Gastrocnemius medialis (tissue), 4 donors: ENCODE data around the gene MINDY4. TPM values are rescaled to one million over a fixed set of nuclear protein-coding genes. Genes with fewer than 3 reads are reported as not detected.

ENCODE experiments used
- ATAC-seq, 2 donors: fragments of 150-250 bp; one replicate each; pipeline ENCODE4 v1.9.1; 2016
- DNase-seq, 2 donors: peaks; one replicate each; pipeline ENCODE4 v3.0.0-alpha.2; 2019
- H3K27ac ChIP-seq, 4 donors: fragments of 200-600 bp; sonication (generic); 1 replicate in 1 of 4; 2 replicates in 3 of 4; pipeline ENCODE4 v1.5.1; 2016 to 2018; ENCODE audit warnings: mild to moderate bottlenecking in 2 of 4, moderate library complexity in 1 of 4
- H3K27me3 ChIP-seq, 3 donors: fragments of 200-600 bp; sonication (generic) in 2 of 3; 1 replicate in 1 of 3; 2 replicates in 2 of 3; pipeline versions ENCODE4 v1.5.1 to v1.6.0; 2016 to 2019; ENCODE audit warnings: mild to moderate bottlenecking in 1 of 3, moderate library complexity in 1 of 3
- H3K36me3 ChIP-seq, 2 donors: fragments of 200-600 bp; sonication (generic) in 1 of 2; one replicate each; pipeline ENCODE4 v1.5.1; 2017 to 2018
- H3K4me1 ChIP-seq, 2 donors: fragments of 200-600 bp; sonication (generic) in 1 of 2; one replicate each; pipeline ENCODE4 v1.5.1; 2016 to 2017; ENCODE audit warnings: mild to moderate bottlenecking in 2 of 2
- H3K4me3 ChIP-seq, 4 donors: fragments of 200-600 bp; sonication (generic) in 3 of 4; 1 replicate in 1 of 4; 2 replicates in 3 of 4; pipeline ENCODE4 v1.5.1; 2016 to 2019; ENCODE audit warnings: mild to moderate bottlenecking in 2 of 4
- H3K9me3 ChIP-seq, 3 donors: fragments of 200-600 bp; sonication (generic) in 2 of 3; 1 replicate in 1 of 3; 2 replicates in 2 of 3; pipeline ENCODE4 v1.5.1; 2016 to 2019
- POLR2A ChIP-seq, 2 donors: fragments of 450-650 bp; IDR thresholded peaks; one replicate each; pipeline ENCODE4 v1.6.1; 2017; ENCODE audit warnings: antibody characterized with exemption in 2 of 2, mild to moderate bottlenecking in 2 of 2, moderate library complexity in 2 of 2
- in situ Hi-C, 4 donors: fragments of 200-750 bp; cut with MboI; loops; one replicate each; pipeline versions ENCODE4 v1.15.0 to v1.8.0; 2017; ENCODE audit warnings: low sequenced_read_pairs in 4 of 4
- intact Hi-C: fragments of 100-400 bp; cut with DNase I; formaldehyde crosslinking; loops from one replicate; pipeline ENCODE4 v1.15.1; 2023; ENCODE audit warnings: low total_unique reads
- total RNA-seq, 4 donors: library from RNA; depleted of rRNA; stranded (reverse); fragments of >200 nt; gene quantifications; one replicate each; pipeline versions ENCODE4 v1.1.0 to v1.2.3, GENCODE V29; 2016
- TF ChIP-seq, protein P1 (sequence below), 5 experiments: fragments of 450-650 bp in 3 of 5; fragments of 200-600 bp in 2 of 5; sonication (generic) in 2 of 5; IDR thresholded peaks in 4 of 5; conservative IDR thresholded peaks in 1 of 5; 1 replicate in 4 of 5; 2 replicates in 1 of 5; pipeline ENCODE4 v1.5.1; 2016 to 2019; ENCODE audit warnings: antibody characterized with exemption in 5 of 5, mild to moderate bottlenecking in 3 of 5, moderate library complexity in 3 of 5

Gene MINDY4
- total RNA-seq, 4 donors from 2014 or later, result 1.4 to 4.3 (median 3.0) TPM

DNA sequence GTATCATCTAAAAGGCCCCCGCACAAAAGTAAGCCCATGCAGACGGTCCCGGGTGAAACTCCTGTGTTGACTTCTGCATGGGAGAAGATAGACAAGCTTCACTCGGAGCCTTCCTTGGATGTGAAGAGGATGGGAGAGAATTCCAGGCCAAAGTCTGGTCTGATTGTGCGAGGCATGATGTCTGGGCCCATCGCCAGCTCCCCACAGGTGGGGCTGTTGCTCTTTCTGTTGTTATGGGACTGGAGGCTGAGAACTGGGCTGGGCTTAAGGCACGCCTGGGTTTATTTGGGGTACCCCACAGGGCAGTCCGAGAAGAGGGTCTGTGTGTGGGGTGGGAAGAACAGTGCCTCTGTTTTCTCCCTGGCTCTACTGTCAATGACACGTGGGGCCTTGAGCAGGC is 14.6 kb downstream of the MINDY4 start:
- peaks cover 5 to 10% of the 10 kb centered on the region in 2 donors for H3K4me1 ChIP-seq
- H3K9me3 ChIP-seq, result no peaks in the 10 kb centered on the region
- ATAC-seq (no peak), DNase-seq (no peak)
- in situ Hi-C loops (no loop called here), intact Hi-C loops (no loop called here)
- H3K36me3 ChIP-seq, result peaks cover 0 to 3% of the 10 kb centered on the region in 2 donors
- no peak overlapping the region for H3K27ac ChIP-seq
- TF ChIP-seq, protein P1, sequence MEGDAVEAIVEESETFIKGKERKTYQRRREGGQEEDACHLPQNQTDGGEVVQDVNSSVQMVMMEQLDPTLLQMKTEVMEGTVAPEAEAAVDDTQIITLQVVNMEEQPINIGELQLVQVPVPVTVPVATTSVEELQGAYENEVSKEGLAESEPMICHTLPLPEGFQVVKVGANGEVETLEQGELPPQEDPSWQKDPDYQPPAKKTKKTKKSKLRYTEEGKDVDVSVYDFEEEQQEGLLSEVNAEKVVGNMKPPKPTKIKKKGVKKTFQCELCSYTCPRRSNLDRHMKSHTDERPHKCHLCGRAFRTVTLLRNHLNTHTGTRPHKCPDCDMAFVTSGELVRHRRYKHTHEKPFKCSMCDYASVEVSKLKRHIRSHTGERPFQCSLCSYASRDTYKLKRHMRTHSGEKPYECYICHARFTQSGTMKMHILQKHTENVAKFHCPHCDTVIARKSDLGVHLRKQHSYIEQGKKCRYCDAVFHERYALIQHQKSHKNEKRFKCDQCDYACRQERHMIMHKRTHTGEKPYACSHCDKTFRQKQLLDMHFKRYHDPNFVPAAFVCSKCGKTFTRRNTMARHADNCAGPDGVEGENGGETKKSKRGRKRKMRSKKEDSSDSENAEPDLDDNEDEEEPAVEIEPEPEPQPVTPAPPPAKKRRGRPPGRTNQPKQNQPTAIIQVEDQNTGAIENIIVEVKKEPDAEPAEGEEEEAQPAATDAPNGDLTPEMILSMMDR (IDR thresholded peaks at IDR 0.05 in 4 of 5, conservative IDR thresholded peaks at IDR 0.05 in 1 of 5), result no peak
- TF ChIP-seq POLR2A (IDR thresholded peaks at IDR 0.05), result no peak
- no peak overlapping the region for H3K4me3 ChIP-seq
- H3K27me3 ChIP-seq, result no peaks in the 10 kb centered on the region

DNA sequence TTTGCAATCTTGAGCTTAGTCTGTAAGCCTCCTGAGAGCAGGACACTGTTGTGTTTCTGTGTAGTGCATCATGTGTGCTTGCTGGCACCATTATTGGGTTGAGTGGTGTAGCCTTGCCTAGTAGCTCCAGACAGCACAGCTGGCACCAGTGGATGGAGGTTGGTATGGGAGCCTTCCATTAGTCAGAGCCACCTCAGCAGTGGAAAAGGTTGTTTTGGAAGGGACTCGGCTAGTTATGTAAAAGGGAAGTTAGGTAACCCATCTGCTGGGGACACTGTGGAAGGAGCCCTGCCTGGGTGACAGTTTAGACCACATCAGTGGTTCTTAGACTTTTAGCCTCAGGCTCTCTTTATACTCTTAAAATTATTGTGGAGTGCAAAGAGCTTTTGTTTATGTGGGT is 16.3 kb downstream of the MINDY4 start:
- DNase-seq, result no peak
- H3K27ac ChIP-seq, result no peak overlapping the region
- TF ChIP-seq POLR2A (IDR thresholded peaks at IDR 0.05), result no peak
- TF ChIP-seq, protein P1 (IDR thresholded peaks at IDR 0.05 in 4 of 5, conservative IDR thresholded peaks at IDR 0.05 in 1 of 5), result no peak
- H3K4me1 ChIP-seq, result peaks cover 0 to 10% of the 10 kb centered on the region in 2 donors
- ATAC-seq, result no peak
- H3K4me3 ChIP-seq, result no peak overlapping the region
- in situ Hi-C loops (no loop called here), intact Hi-C loops (no loop called here)
- no peaks in the 10 kb centered on the region for H3K9me3 ChIP-seq
- no peaks in the 10 kb centered on the region for H3K27me3 ChIP-seq
- H3K36me3 ChIP-seq, result peaks cover 0 to 3% of the 10 kb centered on the region in 2 donors

DNA sequence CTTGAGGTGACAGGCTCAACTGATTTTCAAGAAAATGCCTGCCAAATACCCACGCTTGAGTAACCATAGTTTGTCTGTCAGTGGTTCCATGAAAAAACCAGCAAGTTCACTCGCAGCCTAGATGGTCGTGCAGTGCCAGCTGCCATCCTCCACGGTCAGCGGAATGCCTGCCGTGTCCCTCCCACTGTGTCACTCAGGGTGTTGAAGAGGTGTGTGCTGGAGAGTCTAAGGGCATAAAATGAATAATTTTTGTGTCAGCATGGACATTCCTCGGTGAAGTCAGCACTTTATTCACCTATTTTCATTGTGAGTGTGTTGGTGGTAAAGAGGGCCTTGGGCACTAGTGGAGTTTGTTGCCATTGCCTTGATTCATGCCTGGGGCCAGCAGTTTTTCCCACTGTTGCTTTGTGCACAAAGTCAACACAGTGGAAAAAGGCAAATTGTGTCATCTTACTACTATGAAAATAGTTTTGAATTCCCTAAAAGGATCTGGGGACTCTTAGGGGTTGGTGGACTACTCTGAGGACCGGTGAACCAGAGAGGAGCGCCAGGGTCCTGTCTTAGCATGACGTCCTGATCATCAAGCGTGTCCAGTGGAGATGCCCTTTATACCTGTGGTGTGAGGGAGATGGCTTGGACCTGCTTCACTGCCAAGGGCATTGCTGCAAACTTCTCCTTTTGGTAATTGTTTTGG is 17.6 kb downstream of the MINDY4 start:
- Histone ChIP-seq H3K27ac (peak overlapping the region in 2 of 4 donors; percentile 14 to 40), H3K27me3 (no peaks in the 10 kb centered on the region), H3K4me1 (peaks cover 0 to 10% of the 10 kb centered on the region in 2 donors), H3K9me3 (no peaks in the 10 kb centered on the region), H3K36me3 (peaks cover 0 to 3% of the 10 kb centered on the region in 2 donors), H3K4me3 (no peak overlapping the region)
- TF ChIP-seq POLR2A (IDR thresholded peaks at IDR 0.05), result no peak
- TF ChIP-seq, protein P1 (IDR thresholded peaks at IDR 0.05 in 4 of 5, conservative IDR thresholded peaks at IDR 0.05 in 1 of 5), result no peak
- in situ Hi-C loops, result no loop called here
- intact Hi-C loops, result no loop called here
- ATAC-seq (peak in 1 of 2 donors; percentile 24), DNase-seq (no peak)

DNA sequence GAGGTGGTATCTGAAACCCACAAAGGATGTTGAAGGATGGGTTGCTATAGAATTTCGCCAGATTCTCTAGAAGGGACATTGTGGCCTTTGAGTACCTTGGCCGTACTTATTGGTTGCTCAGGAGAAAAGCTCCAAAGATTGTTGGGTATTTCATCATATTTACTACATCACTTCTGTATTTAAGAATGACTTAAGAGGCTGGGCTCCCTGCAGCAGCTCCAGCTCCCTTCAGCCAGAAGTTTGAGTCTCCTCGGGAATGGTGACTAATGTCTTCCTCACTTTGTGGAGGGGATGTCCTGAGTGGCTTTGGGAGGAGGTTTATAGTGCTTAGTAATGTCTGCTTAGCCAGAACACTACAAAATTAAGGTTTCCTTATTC is 18.1 kb downstream of the MINDY4 start:
- no peaks in the 10 kb centered on the region for H3K27me3 ChIP-seq
- no peaks in the 10 kb centered on the region for H3K9me3 ChIP-seq
- TF ChIP-seq POLR2A (IDR thresholded peaks at IDR 0.05), result no peak
- TF ChIP-seq, protein P1 (IDR thresholded peaks at IDR 0.05 in 4 of 5, conservative IDR thresholded peaks at IDR 0.05 in 1 of 5), result no peak
- H3K4me3 ChIP-seq, result no peak overlapping the region
- in situ Hi-C loops (no loop called here), intact Hi-C loops (no loop called here)
- H3K36me3 ChIP-seq, result peaks cover 0 to 3% of the 10 kb centered on the region in 2 donors
- DNase-seq (peak in 1 of 2 donors; percentile 47), ATAC-seq (peak; percentile 84 to 86)
- H3K4me1 ChIP-seq, result peaks cover 0 to 10% of the 10 kb centered on the region in 2 donors
- peak overlapping the region in 3 of 4 donors; percentile 14 to 40 (median 28) for H3K27ac ChIP-seq
